ENCODE results near the gene NR3C2. TPM values are rescaled to one million over a fixed set of nuclear protein-coding genes. Genes with fewer than 3 reads are reported as not detected.

NR3C2 gene
- total RNA-seq, 2 experiments from 2014 or later = 2.0 to 5.2 TPM

DNA sequence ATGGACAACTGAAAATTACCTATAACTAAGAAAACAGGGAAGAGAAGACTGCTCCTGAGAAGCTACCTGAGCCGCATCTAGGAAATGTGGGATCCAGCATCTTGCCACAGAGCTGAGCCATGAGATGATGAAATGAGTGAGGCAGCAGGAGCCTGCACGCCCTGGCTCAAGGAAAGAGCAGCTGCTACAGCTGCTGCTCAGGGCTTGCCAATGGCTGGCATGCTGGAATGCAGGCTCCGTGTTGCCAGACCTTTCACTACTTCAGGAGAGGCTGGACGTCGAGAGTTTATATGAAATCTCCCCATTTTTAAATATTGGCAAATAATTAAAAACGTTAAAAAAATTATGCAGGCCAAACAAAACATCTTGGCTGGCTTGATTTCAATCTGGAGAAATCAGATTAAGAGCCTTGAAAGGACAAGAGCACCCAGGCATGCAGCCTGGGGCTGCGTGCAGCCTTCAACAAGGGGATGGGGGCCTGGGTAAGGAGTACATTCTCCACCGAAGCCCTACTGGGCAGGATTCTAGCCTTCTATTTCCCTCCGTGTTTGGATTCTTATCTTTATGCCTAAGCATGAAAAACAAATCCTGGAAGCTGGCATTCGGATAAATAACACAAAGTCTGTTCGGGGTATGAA, 227.6 kb downstream of the NR3C2 start:
- intact Hi-C loops (cut with micrococcal nuclease; ENCODE audit: unreplicated experiment) = no loop called here
- H3K9me3 ChIP-seq (ENCODE audit: low read length) = no peaks in the 10 kb centered on the region

DNA sequence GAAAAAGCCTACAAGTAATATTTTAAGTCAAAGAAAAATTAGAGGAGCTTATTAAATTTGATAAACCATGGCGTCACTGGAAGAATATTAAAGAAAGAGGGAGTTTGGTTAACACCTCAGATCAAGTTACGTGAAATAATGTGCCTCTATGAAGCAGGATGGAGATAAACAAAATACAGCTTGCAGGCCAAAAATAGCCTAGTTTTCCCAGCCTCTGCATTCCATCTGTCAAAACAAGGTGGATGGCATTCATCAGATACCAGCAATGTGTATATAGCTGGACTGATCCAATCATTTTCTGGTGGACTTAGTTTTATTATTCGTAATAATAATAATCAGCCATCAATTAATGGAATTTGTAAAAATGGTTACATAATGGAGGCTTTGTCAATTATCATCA, 230.7 kb downstream of the NR3C2 start:
- CTCF ChIA-PET (ENCODE audit: unreplicated experiment) = no interaction called here
- H3K4me1 ChIP-seq (ENCODE audit: insufficient read depth, low read length, poor library complexity, severe bottlenecking) = peaks cover 5% of the 10 kb centered on the region
- H3K36me3 ChIP-seq (ENCODE audit: insufficient read depth, low read length) = no peaks in the 10 kb centered on the region
- no peak overlapping the region for H3K27ac ChIP-seq (ENCODE audit: low read depth, low read length, poor library complexity, severe bottlenecking)
- no peaks in the 10 kb centered on the region for H3K9me3 ChIP-seq (ENCODE audit: low read length)
- no peak overlapping the region for H3K4me3 ChIP-seq (ENCODE audit: low read depth, low read length, poor library complexity, severe bottlenecking)
- H2AFZ ChIP-seq (ENCODE audit: low read length) = no peak overlapping the region
- no peaks in the 10 kb centered on the region for H3K79me2 ChIP-seq (ENCODE audit: insufficient read depth, low read depth, low read length)
- H4K20me1 ChIP-seq (ENCODE audit: insufficient read depth, low read length) = no peaks in the 10 kb centered on the region
- H3K9me2 ChIP-seq (ENCODE audit: insufficient read depth, low read length) = no peaks in the 10 kb centered on the region
- DNase-seq (ENCODE audit: low spot score) = no peak
- intact Hi-C loops (cut with micrococcal nuclease; ENCODE audit: unreplicated experiment) = no loop called here
- TF ChIP-seq, protein P1, sequence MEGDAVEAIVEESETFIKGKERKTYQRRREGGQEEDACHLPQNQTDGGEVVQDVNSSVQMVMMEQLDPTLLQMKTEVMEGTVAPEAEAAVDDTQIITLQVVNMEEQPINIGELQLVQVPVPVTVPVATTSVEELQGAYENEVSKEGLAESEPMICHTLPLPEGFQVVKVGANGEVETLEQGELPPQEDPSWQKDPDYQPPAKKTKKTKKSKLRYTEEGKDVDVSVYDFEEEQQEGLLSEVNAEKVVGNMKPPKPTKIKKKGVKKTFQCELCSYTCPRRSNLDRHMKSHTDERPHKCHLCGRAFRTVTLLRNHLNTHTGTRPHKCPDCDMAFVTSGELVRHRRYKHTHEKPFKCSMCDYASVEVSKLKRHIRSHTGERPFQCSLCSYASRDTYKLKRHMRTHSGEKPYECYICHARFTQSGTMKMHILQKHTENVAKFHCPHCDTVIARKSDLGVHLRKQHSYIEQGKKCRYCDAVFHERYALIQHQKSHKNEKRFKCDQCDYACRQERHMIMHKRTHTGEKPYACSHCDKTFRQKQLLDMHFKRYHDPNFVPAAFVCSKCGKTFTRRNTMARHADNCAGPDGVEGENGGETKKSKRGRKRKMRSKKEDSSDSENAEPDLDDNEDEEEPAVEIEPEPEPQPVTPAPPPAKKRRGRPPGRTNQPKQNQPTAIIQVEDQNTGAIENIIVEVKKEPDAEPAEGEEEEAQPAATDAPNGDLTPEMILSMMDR (conservative IDR thresholded peaks at IDR 0.05; ENCODE audit: low read length) = no peak
- no peak for TF ChIP-seq EZH2phosphoT487 (IDR thresholded peaks at IDR 0.05; ENCODE audit: borderline replicate concordance, low read depth, low read length)
- POLR2A ChIA-PET = interaction anchor here (0.7 to 1.0 kb wide), 2 partner anchors 26 to 1617 kb away, joined by 3 to 4 read pairs; no protein-coding TSS in a partner anchor
- no TSS peak for BruUV-seq (replicated peaks)
- no peak overlapping the region for H3K4me2 ChIP-seq (ENCODE audit: low read length)

More for the DNA sequence above, 227.6 kb downstream of the NR3C2 start:
- Histone ChIP-seq H4K20me1 (ENCODE audit: insufficient read depth, low read length) (no peaks in the 10 kb centered on the region), H3K79me2 (ENCODE audit: insufficient read depth, low read depth, low read length) (no peaks in the 10 kb centered on the region), H3K27ac (ENCODE audit: low read depth, low read length, poor library complexity, severe bottlenecking) (no peak overlapping the region), H3K4me3 (ENCODE audit: low read depth, low read length, poor library complexity, severe bottlenecking) (no peak overlapping the region), H2AFZ (ENCODE audit: low read length) (no peak overlapping the region), H3K4me2 (ENCODE audit: low read length) (no peak overlapping the region), H3K36me3 (ENCODE audit: insufficient read depth, low read length) (no peaks in the 10 kb centered on the region), H3K4me1 (ENCODE audit: insufficient read depth, low read length, poor library complexity, severe bottlenecking) (peaks cover 8% of the 10 kb centered on the region), H3K9me2 (ENCODE audit: insufficient read depth, low read length) (no peaks in the 10 kb centered on the region)
- BruUV-seq (replicated peaks) = no TSS peak
- DNase-seq (ENCODE audit: low spot score) = no peak
- no peak for TF ChIP-seq EZH2phosphoT487 (IDR thresholded peaks at IDR 0.05; ENCODE audit: borderline replicate concordance, low read depth, low read length)
- TF ChIP-seq, protein P1 (conservative IDR thresholded peaks at IDR 0.05; ENCODE audit: low read length) = no peak
- ChIA-PET CTCF (ENCODE audit: unreplicated experiment) (no interaction called here), POLR2A (no interaction called here)

DNA sequence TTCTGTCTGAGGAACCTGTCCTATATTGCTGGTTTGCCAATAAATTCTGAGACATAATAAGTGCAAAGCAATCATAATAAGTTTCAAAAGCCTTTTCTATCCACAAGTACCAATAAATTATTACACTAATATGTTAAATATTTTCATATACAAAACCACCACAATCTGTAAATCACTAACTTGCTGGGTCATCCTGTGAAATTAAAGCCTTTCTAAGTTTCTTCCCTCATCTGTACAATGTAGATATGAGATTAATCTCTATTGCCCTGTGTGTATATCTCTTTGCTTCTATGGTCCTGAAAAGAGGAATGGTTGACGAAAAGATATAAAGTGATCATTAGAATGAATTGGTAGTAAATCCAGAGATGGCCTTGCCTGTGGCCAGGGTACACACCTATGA, 231.6 kb downstream of the NR3C2 start:
- ChIA-PET POLR2A (interaction anchor here (0.7 kb wide), 1 partner anchor 1618 kb away, joined by 3 read pairs; no protein-coding TSS in a partner anchor), CTCF (ENCODE audit: unreplicated experiment) (no interaction called here)
- Histone ChIP-seq H3K79me2 (ENCODE audit: insufficient read depth, low read depth, low read length) (no peaks in the 10 kb centered on the region), H3K4me1 (ENCODE audit: insufficient read depth, low read length, poor library complexity, severe bottlenecking) (no peaks in the 10 kb centered on the region), H3K4me3 (ENCODE audit: low read depth, low read length, poor library complexity, severe bottlenecking) (no peak overlapping the region), H3K27ac (ENCODE audit: low read depth, low read length, poor library complexity, severe bottlenecking) (no peak overlapping the region), H2AFZ (ENCODE audit: low read length) (no peak overlapping the region), H3K9me2 (ENCODE audit: insufficient read depth, low read length) (no peaks in the 10 kb centered on the region), H3K36me3 (ENCODE audit: insufficient read depth, low read length) (no peaks in the 10 kb centered on the region), H3K9me3 (ENCODE audit: low read length) (no peaks in the 10 kb centered on the region), H3K4me2 (ENCODE audit: low read length) (no peak overlapping the region), H4K20me1 (ENCODE audit: insufficient read depth, low read length) (no peaks in the 10 kb centered on the region)
- BruUV-seq (replicated peaks) = no TSS peak
- no peak for TF ChIP-seq EZH2phosphoT487 (IDR thresholded peaks at IDR 0.05; ENCODE audit: borderline replicate concordance, low read depth, low read length)
- TF ChIP-seq, protein P1 (conservative IDR thresholded peaks at IDR 0.05; ENCODE audit: low read length) = no peak
- intact Hi-C loops (cut with micrococcal nuclease; ENCODE audit: unreplicated experiment) = no loop called here
- DNase-seq (ENCODE audit: low spot score) = no peak

All from OCI-LY7 (cell line).